Measurements from ENCODE around the gene KSR2.

KSR2 gene

GRCh38 chr12:117594481-117594880, 374.3 kb downstream of the KSR2 start:
- no peak overlapping the region for H3K4ac ChIP-seq (ENCODE audit: low read depth in 1 of 2, low read length in 2 of 2)
- no peak overlapping the region for H2AFZ ChIP-seq (ENCODE audit: low read depth, low read length)
- no peak overlapping the region for H2BK120ac ChIP-seq (ENCODE audit: low read depth, low read length)
- H2BK5ac ChIP-seq (ENCODE audit: low read depth, low read length, poor library complexity, severe bottlenecking), result peak overlapping the region; percentile 11
- 39% methylated on average over 2 of the region's 4 CpGs for WGBS
- H4K91ac ChIP-seq (ENCODE audit: low read length), result no peak overlapping the region
- H3K4me1 ChIP-seq (ENCODE audit: control insufficient read depth, insufficient read depth, low read depth, low read length), result peaks cover 9% of the 10 kb centered on the region
- no peak overlapping the region for H3K4me3 ChIP-seq (ENCODE audit: insufficient read depth in 1 of 2, low read depth in 1 of 2, low read length in 2 of 2)
- H2BK15ac ChIP-seq (ENCODE audit: low read depth, poor library complexity, severe bottlenecking), result no peak overlapping the region
- H3K4me2 ChIP-seq (ENCODE audit: low read length, poor library complexity, severe bottlenecking), result no peak overlapping the region
- peaks cover 0 to 36% of the 10 kb centered on the region in 2 experiments for H3K27me3 ChIP-seq (ENCODE audit: control insufficient read depth in 1 of 2, insufficient read depth in 1 of 2, low read length in 2 of 2)
- no peak overlapping the region for H2BK12ac ChIP-seq (ENCODE audit: low read length in 2 of 2)
- no peak overlapping the region for H3K23ac ChIP-seq (ENCODE audit: low read length in 2 of 2)
- H4K8ac ChIP-seq (ENCODE audit: low read length), result no peak overlapping the region
- H3K79me1 ChIP-seq (replicated peaks; ENCODE audit: low read length, poor library complexity, severe bottlenecking), result no peaks in the 10 kb centered on the region
- DNase-seq, result no peak
- H3K9ac ChIP-seq (ENCODE audit: low read length), result no peak overlapping the region
- H3K36me3 ChIP-seq (ENCODE audit: control insufficient read depth in 1 of 2, insufficient read depth in 2 of 2, low read depth in 1 of 2, low read length in 2 of 2), result no peaks in the 10 kb centered on the region
- no peak overlapping the region for H3K14ac ChIP-seq (ENCODE audit: low read length in 2 of 2)
- H3K27ac ChIP-seq (ENCODE audit: low read length, poor library complexity, severe bottlenecking), result peak overlapping the region; percentile 48
- no peak overlapping the region for H3K18ac ChIP-seq (ENCODE audit: low read depth in 1 of 2, low read length in 2 of 2)
- peak overlapping the region; percentile 6 for H2AK5ac ChIP-seq (ENCODE audit: low read length, severe bottlenecking)
- peaks cover 9% of the 10 kb centered on the region for H3K9me3 ChIP-seq (ENCODE audit: control insufficient read depth, low read length)

GRCh38 chr12:117593815-117594400, 374.9 kb downstream of the KSR2 start:
- Histone ChIP-seq H3K4me3 (ENCODE audit: insufficient read depth in 1 of 2, low read depth in 1 of 2, low read length in 2 of 2) (no peak overlapping the region), H3K14ac (ENCODE audit: low read length in 2 of 2) (no peak overlapping the region), H2AFZ (ENCODE audit: low read depth, low read length) (no peak overlapping the region), H3K79me1 (replicated peaks; ENCODE audit: low read length, poor library complexity, severe bottlenecking) (no peaks in the 10 kb centered on the region), H3K4ac (ENCODE audit: low read depth in 1 of 2, low read length in 2 of 2) (no peak overlapping the region), H3K18ac (ENCODE audit: low read depth in 1 of 2, low read length in 2 of 2) (no peak overlapping the region), H3K27ac (ENCODE audit: low read length, poor library complexity, severe bottlenecking) (peak overlapping the region; percentile 48), H3K9me3 (ENCODE audit: control insufficient read depth, low read length) (peaks cover 9% of the 10 kb centered on the region), H3K27me3 (ENCODE audit: control insufficient read depth in 1 of 2, insufficient read depth in 1 of 2, low read length in 2 of 2) (peaks cover 0 to 36% of the 10 kb centered on the region in 2 experiments), H2BK5ac (ENCODE audit: low read depth, low read length, poor library complexity, severe bottlenecking) (peak overlapping the region; percentile 11), H2BK12ac (ENCODE audit: low read length in 2 of 2) (no peak overlapping the region), H3K4me1 (ENCODE audit: control insufficient read depth, insufficient read depth, low read depth, low read length) (peaks cover 9% of the 10 kb centered on the region), H3K36me3 (ENCODE audit: control insufficient read depth in 1 of 2, insufficient read depth in 2 of 2, low read depth in 1 of 2, low read length in 2 of 2) (no peaks in the 10 kb centered on the region), H3K23ac (ENCODE audit: low read length in 2 of 2) (no peak overlapping the region), H3K4me2 (ENCODE audit: low read length, poor library complexity, severe bottlenecking) (no peak overlapping the region), H3K9ac (ENCODE audit: low read length) (no peak overlapping the region), H4K8ac (ENCODE audit: low read length) (no peak overlapping the region), H4K91ac (ENCODE audit: low read length) (no peak overlapping the region), H2BK15ac (ENCODE audit: low read depth, poor library complexity, severe bottlenecking) (no peak overlapping the region), H2BK120ac (ENCODE audit: low read depth, low read length) (no peak overlapping the region), H2AK5ac (ENCODE audit: low read length, severe bottlenecking) (peak overlapping the region; percentile 23)
- 65% methylated on average over 6 of the region's 7 CpGs for WGBS
- no peak for DNase-seq

- 63% methylated on average over 7 of the region's 9 CpGs for WGBS
- Histone ChIP-seq H2BK15ac (ENCODE audit: low read depth, poor library complexity, severe bottlenecking) (no peak overlapping the region), H3K36me3 (ENCODE audit: control insufficient read depth in 1 of 2, insufficient read depth in 2 of 2, low read depth in 1 of 2, low read length in 2 of 2) (no peaks in the 10 kb centered on the region), H3K18ac (ENCODE audit: low read depth in 1 of 2, low read length in 2 of 2) (no peak overlapping the region), H2AK5ac (ENCODE audit: low read length, severe bottlenecking) (peak overlapping the region; percentile 23), H2BK5ac (ENCODE audit: low read depth, low read length, poor library complexity, severe bottlenecking) (no peak overlapping the region), H3K14ac (ENCODE audit: low read length in 2 of 2) (no peak overlapping the region), H3K23ac (ENCODE audit: low read length in 2 of 2) (no peak overlapping the region), H4K91ac (ENCODE audit: low read length) (no peak overlapping the region), H3K9me3 (ENCODE audit: control insufficient read depth, low read length) (peaks cover 9% of the 10 kb centered on the region), H3K27me3 (ENCODE audit: control insufficient read depth in 1 of 2, insufficient read depth in 1 of 2, low read length in 2 of 2) (peaks cover 0 to 33% of the 10 kb centered on the region in 2 experiments), H3K4me3 (ENCODE audit: insufficient read depth in 1 of 2, low read depth in 1 of 2, low read length in 2 of 2) (no peak overlapping the region), H3K79me1 (replicated peaks; ENCODE audit: low read length, poor library complexity, severe bottlenecking) (no peaks in the 10 kb centered on the region), H3K27ac (ENCODE audit: low read length, poor library complexity, severe bottlenecking) (no peak overlapping the region), H3K4me2 (ENCODE audit: low read length, poor library complexity, severe bottlenecking) (no peak overlapping the region), H2BK12ac (ENCODE audit: low read length in 2 of 2) (no peak overlapping the region), H3K4ac (ENCODE audit: low read depth in 1 of 2, low read length in 2 of 2) (no peak overlapping the region), H3K9ac (ENCODE audit: low read length) (no peak overlapping the region), H4K8ac (ENCODE audit: low read length) (no peak overlapping the region), H3K4me1 (ENCODE audit: control insufficient read depth, insufficient read depth, low read depth, low read length) (peaks cover 9% of the 10 kb centered on the region), H2AFZ (ENCODE audit: low read depth, low read length) (no peak overlapping the region), H2BK120ac (ENCODE audit: low read depth, low read length) (no peak overlapping the region)
- DNase-seq, result no peak
Observed at GRCh38 chr12:117592588-117593305, 376.0 kb downstream of the KSR2 start.

- Histone ChIP-seq H2BK15ac (ENCODE audit: low read depth, poor library complexity, severe bottlenecking) (no peak overlapping the region), H2BK120ac (ENCODE audit: low read depth, low read length) (no peak overlapping the region), H3K4me3 (ENCODE audit: insufficient read depth in 1 of 2, low read depth in 1 of 2, low read length in 2 of 2) (no peak overlapping the region), H3K27ac (ENCODE audit: low read length, poor library complexity, severe bottlenecking) (no peak overlapping the region), H3K36me3 (ENCODE audit: control insufficient read depth in 1 of 2, insufficient read depth in 2 of 2, low read depth in 1 of 2, low read length in 2 of 2) (no peaks in the 10 kb centered on the region), H2AK5ac (ENCODE audit: low read length, severe bottlenecking) (peak overlapping the region; percentile 46), H2AFZ (ENCODE audit: low read depth, low read length) (no peak overlapping the region), H3K14ac (ENCODE audit: low read length in 2 of 2) (no peak overlapping the region), H3K27me3 (ENCODE audit: control insufficient read depth in 1 of 2, insufficient read depth in 1 of 2, low read length in 2 of 2) (peaks cover 0 to 39% of the 10 kb centered on the region in 2 experiments), H3K4me2 (ENCODE audit: low read length, poor library complexity, severe bottlenecking) (no peak overlapping the region), H3K79me1 (replicated peaks; ENCODE audit: low read length, poor library complexity, severe bottlenecking) (no peaks in the 10 kb centered on the region), H4K91ac (ENCODE audit: low read length) (no peak overlapping the region), H2BK5ac (ENCODE audit: low read depth, low read length, poor library complexity, severe bottlenecking) (no peak overlapping the region), H3K9ac (ENCODE audit: low read length) (no peak overlapping the region), H3K9me3 (ENCODE audit: control insufficient read depth, low read length) (peaks cover 9% of the 10 kb centered on the region), H3K18ac (ENCODE audit: low read depth in 1 of 2, low read length in 2 of 2) (no peak overlapping the region), H2BK12ac (ENCODE audit: low read length in 2 of 2) (no peak overlapping the region), H3K4ac (ENCODE audit: low read depth in 1 of 2, low read length in 2 of 2) (no peak overlapping the region), H4K8ac (ENCODE audit: low read length) (no peak overlapping the region), H3K4me1 (ENCODE audit: control insufficient read depth, insufficient read depth, low read depth, low read length) (peaks cover 9% of the 10 kb centered on the region), H3K23ac (ENCODE audit: low read length in 2 of 2) (no peak overlapping the region)
- no peak for DNase-seq
- WGBS, result 62% methylated on average over 1 of the region's 2 CpGs
Observed at GRCh38 chr12:117590999-117591398, 377.8 kb downstream of the KSR2 start.

All from mesenchymal stem cell (in vitro differentiated cells and primary cell).